CD4-positive, alpha-beta T cell treated with Interleukin-4 for 4 hours (primary cell): ENCODE measurements around the gene EHBP1L1.
"Not testable (repeated sequence)": the region's sequence is repeated elsewhere in the genome, so short reads cannot be mapped to it uniquely, and the experiment has no call there.

Experiments used
- DNase-seq: peaks from one replicate; pipeline ENCODE4 v3.0.0-alpha.2; 2020

The EHBP1L1 gene

GRCh38 chr11:65618763-65619162 is 42.9 kb downstream of the EHBP1L1 start:
- DNase-seq: no peak

- DNase-seq: no peak
These were observed 43.6 kb downstream of the EHBP1L1 start for GRCh38 chr11:65619281-65619928.

- DNase-seq: no peak
These were observed 44.8 kb downstream of the EHBP1L1 start for GRCh38 chr11:65620666-65621065.

- no peak for DNase-seq
These were observed 45.6 kb downstream of the EHBP1L1 start for GRCh38 chr11:65621460-65621859.

GRCh38 chr11:65622011-65622410 is 46.2 kb downstream of the EHBP1L1 start:
- DNase-seq: no peak

- DNase-seq: no peak
These were observed 47.3 kb downstream of the EHBP1L1 start for GRCh38 chr11:65623177-65623576.

GRCh38 chr11:65623852-65624616 is 48.2 kb downstream of the EHBP1L1 start:
- no peak for DNase-seq

- DNase-seq: no peak
These were observed 49.2 kb downstream of the EHBP1L1 start for GRCh38 chr11:65624931-65625627.

- DNase-seq: peak; percentile 41
These were observed 49.9 kb downstream of the EHBP1L1 start for GRCh38 chr11:65625628-65626342.

- no peak for DNase-seq
These were observed 51.3 kb downstream of the EHBP1L1 start for GRCh38 chr11:65627202-65627601.

- no peak for DNase-seq
These were observed 53.7 kb downstream of the EHBP1L1 start for GRCh38 chr11:65629579-65629978.

GRCh38 chr11:65630215-65630614 is 54.4 kb downstream of the EHBP1L1 start:
- no peak for DNase-seq

GRCh38 chr11:65633390-65634108 is 57.7 kb downstream of the EHBP1L1 start:
- DNase-seq: no peak

- DNase-seq: no peak
These were observed 58.2 kb downstream of the EHBP1L1 start for GRCh38 chr11:65634109-65634436.

GRCh38 chr11:65634440-65634839 is 58.6 kb downstream of the EHBP1L1 start:
- DNase-seq: no peak

- DNase-seq: no peak
These were observed 59.3 kb downstream of the EHBP1L1 start for GRCh38 chr11:65634905-65635731.

GRCh38 chr11:65636108-65637031 is 60.5 kb downstream of the EHBP1L1 start:
- DNase-seq: no peak

GRCh38 chr11:65637032-65637557 is 61.2 kb downstream of the EHBP1L1 start:
- DNase-seq: no peak

- peak; percentile 43 for DNase-seq
These were observed 62.1 kb downstream of the EHBP1L1 start, which contains the start of gene SIPA1 for GRCh38 chr11:65637794-65638419. Gene SIPA1 (plus strand): TSS chr11:65638101. CDS start chr11:65640922, 2,821 bp downstream.

GRCh38 chr11:65639228-65639597 is 63.4 kb downstream of the EHBP1L1 start:
- not testable (repeated sequence) for DNase-seq
